NCI-H1417 treated with DMSO at 0.1 percent for 48 hours (cell line): ENCODE data around the gene DHRS2.
"Not testable (repeated sequence)": the region's sequence is repeated elsewhere in the genome, so short reads cannot be mapped to it uniquely, and the experiment has no call there.

Experiments
- DNase-seq: peaks from one replicate; lab custom pipeline; 2025; lab: John Stamatoyannopoulos, UW

Gene DHRS2, protein sequence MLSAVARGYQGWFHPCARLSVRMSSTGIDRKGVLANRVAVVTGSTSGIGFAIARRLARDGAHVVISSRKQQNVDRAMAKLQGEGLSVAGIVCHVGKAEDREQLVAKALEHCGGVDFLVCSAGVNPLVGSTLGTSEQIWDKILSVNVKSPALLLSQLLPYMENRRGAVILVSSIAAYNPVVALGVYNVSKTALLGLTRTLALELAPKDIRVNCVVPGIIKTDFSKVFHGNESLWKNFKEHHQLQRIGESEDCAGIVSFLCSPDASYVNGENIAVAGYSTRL

DNA sequence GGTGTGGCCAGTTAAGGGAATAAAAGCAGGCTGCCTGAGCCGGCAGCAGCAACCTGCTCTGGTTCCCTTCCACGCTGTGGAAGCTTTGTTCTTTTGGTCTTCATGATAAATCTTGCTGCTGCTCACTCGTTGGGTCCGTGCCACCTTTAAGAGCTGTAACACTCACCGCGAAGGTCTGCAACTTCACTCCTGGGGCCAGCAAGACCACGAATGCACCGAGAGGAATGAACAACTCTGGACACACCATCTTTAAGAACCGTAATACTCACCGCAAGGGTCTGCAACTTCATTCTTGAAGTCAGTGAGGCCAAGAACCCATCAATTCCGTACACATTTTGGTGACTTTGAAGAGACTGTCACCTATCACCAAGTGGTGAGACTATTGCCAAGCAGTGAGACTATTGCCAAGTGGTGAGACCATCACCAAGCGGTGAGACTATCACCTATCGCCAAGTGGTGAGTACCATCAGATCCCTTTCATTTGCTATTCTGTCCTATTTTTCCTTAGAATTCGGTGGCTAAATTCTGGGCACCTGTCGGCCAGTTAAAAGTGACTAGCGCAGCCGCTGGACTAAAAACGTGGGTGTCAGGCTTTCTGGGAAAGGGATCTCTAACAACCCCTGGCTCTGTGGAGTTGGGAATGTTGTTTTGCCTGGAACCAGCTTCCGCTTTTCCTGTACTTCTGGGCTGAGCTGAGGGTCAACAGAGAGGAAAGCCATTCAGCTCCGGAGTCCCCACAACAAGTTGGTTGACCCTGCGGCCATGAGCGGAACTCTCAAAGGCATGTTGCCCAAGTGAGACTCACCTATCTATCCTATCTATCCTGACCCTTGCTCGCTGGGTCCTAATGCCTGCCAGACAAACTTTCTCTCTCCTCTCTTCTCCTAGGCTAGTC lies at the start of gene DHRS2:
DHRS2 (plus strand) TSS at position 48 of the 895 bp plus-strand sequence. CDS start 2,501 bp downstream, outside the sequence.
- DNase-seq, result no peak

DNA sequence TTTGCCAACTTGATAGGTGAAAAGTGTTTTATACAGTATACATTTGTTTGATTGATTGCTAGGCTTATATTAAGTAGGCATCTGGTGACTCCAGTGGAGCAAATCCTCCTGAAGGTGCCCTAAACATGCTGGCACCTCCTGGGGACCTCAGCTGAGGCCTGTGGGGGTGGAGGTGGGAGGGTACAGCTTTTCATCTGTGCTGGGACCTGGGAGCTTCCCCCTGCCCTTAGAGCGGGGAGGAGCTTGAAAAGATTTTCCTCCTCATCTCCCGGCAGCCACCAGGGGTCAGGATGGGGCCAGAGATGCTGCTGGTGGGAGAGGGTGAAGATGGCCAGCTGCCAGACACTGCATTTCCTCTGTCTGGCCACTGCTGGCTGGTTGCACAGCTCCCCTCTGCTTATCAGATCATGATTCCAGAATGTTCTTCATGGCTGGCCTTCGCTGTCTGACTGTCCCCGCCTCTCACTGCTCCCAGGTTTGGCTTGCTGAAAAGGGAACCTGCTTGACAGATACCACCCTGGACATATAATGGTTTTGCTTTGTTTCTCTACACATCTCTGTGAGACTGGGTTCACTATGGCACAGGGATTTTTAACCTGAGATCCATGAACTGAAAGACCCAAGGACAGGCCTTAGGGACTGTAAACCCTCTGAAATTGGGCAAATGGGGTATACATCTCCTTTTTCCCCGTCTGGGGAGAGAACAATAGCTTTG lies 47.1 kb upstream of the DHRS2 start:
- DNase-seq, result peak; percentile 50

DNA sequence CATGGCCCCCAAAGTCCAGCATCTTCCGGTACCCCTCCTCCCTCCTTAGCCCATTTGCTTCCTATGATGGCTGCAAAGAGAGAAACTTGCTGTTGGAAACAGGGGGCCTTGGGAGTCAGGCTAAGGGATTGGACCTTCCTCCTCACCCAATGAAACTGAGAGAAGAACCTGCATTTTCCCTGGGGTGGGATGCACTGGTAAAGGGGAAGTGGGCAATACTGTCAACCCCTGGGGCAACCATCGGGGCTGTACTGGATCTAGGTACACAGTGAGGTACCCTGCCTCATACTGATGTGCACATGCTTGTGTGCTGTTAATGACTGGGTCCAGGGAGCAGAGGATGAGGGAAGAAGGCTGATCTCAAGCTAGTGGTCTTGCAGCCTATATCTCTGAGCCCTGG lies 46.6 kb upstream of the DHRS2 start:
- no peak for DNase-seq

DNA sequence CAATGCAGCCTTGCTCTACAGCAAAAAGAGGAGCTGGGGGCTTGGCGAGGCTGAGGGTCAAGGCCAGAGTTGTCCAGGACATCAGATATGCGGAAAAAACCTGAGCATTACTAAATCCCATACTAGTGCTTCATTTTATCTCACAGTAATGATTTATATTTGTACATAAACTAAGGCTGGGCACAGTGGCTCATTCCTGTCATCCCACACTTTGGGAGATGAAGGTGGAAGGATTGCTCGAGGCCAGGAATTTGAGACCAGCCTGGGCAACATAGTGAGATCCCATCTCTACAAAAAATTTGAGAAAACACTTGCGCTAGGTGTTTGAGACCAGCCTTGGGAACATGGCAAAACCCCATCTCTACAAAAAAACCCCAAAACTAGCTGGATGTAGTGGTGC lies 46.0 kb upstream of the DHRS2 start:
- no peak for DNase-seq

DNA sequence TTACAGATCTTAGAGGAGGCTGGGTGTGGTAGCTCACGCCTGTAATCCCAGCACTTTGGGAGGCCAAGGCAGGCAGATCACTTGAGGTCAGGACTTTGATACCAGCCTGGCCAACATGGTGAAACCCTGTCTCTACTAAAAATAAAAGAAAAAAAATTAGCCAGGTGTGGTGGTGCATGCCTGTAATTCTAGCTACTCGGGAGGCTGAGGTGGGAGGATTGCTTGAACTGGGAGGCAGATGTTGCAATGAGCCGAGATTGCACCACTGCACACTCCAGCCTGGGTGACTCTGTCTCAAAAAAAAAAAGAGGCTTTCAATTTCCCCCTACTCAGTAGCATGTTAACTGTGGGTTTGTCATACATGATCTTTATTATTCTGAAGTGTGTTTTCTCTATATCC lies 42.0 kb upstream of the DHRS2 start:
- DNase-seq, result not testable (repeated sequence)

DNA sequence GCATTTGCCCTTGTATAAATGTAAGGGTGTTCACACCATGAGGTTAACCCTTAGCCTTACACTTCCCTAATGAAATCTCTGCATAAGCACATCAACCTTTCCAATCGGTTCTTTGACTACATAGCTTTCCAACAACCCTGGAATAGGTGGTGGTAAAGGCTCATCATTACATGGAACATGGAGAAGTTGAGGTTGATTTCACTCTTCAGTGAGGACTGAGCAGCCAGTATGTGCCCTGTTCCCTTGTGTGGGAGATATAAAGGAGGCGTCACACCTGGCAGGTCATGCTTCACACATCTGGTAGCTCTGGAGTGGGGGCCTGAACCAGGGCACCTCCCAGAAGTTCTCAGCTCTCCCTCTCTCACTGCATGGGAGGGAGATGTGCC lies 35.8 kb upstream of the DHRS2 start:
- DNase-seq, result no peak

DNA sequence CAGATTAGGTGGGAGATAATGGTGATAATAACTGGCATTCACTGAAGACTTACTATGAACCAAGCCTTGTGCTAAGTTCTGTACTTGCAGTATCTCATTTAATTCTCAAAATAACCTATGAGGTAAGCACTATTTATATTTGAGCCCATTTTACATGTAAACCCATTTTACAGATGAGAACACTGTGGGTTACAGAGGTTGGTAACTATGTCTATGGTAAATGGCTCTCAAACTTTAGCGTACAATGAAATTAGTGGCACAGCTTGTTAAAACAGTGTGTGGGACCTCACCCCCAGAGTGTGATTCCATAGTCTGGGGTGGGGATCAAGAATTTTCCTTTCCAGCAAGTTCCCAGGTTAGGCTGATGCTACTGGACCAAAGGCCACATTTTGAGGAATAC lies 35.4 kb upstream of the DHRS2 start:
- no peak for DNase-seq

DNA sequence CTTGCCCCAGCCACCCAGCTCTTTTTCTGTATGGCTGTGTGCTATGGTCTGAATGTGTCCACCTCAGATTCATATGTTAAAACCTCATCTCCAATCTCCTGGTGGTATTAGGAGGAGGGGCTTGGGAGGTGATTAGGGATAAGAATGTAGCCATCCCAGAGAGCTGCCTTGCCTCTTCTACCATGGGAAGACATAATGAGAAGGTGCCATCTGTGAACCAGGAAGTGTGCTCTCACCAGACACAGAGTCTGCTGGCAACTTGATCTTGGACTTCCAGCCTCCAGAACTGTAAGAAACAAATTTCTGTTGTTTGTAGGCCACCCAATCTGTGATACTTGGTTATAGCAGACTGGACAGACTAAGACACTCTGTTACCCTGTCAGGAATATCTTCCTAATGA lies 34.7 kb upstream of the DHRS2 start:
- DNase-seq, result no peak

DNA sequence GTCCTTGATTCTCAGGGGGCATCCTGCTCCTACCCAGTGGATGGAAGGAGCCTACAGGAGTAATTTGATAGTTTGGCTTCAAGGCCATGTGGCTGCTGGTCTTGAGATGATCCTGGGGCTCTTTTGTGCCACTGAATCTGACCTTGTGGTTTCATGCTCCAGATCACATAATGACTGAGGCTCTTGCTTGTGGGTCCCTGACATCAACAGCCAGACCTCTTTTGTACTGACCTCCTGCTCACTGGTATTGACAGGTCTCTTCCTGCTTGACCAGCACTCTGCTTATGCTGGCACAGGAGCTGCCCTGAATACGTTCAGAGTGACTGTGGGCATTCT lies 34.4 kb upstream of the DHRS2 start:
- no peak for DNase-seq

DNA sequence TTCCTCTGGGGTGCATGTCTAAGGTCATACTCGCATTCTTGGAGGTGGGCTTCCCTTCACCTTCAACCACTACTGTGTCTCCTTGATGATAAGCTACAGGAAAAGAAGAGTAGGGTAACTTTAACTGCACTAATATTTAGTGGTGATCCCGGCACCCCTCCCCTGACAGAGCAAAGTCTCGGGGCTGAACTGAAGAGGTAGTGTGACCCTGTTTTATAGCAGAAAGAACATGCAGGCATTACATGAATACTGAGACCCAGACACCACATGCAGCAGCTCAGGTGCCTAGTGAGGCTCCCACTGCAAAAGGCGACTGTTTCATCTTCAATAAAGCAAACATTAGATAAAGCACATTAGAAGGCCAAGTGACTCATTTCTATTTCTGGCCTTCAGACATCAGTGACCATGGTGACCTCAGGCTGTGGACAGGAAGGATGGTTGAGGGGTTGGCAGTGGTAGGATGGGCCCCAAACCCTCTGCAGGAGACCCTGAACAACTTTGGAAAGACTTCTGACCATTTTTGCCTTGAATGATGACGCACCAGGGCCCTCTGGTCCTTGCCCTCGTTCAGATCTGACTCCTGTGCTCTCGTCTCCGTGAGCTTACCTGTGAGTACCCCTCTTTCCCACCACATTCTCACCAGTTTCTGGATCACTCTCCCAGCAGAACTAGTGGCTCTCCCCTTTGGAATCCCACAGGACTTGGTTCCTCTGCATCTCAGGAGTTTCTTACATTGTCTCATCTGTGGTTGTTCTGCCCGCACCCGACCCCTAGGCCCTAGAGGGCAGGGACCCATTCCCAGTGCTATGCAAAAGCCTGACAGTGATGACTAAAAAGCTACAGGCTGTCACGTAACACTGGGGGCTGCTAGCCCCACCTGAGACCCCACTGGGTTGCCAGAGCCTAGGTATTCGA lies 33.7 kb upstream of the DHRS2 start:
- no peak for DNase-seq

DNA sequence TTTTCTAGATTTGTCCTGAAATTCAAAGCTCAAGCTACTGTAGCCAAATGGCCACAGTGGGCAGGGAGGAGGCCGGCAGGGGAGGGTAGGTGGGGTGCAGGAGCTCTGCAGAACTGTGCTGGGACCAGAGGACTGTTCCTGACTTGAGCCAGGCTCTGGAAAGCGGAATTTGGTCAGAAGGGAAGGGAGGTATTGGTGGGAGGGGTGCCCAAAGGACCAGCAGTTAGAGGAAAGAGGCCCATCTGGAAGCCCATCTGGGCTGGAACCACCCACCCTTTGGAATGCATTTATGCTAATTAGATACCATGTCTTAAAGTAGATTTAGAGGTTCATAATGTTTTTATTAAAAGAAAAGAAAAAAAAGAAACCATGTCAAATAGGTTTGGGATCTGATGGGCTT lies 33.1 kb upstream of the DHRS2 start:
- no peak for DNase-seq

DNA sequence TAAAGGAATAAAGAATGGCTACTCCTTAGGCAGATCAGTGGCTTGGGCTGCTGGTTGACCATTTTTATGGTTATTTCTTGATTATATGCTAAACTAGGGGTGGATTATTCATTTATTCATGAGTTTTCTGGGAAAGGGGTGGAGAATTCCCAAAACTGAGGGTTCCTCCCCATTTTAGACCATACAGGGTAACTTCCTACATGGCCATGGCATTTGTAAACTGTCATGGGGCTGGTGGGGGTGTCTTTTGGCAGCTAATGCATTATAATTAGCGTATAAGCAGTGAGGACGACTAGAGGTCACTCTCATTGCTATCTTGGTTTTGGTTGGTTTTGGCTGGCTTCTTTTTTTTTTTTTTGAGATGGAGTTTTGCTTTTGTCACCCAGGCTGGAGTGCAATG lies 32.0 kb upstream of the DHRS2 start:
- DNase-seq, result no peak

DNA sequence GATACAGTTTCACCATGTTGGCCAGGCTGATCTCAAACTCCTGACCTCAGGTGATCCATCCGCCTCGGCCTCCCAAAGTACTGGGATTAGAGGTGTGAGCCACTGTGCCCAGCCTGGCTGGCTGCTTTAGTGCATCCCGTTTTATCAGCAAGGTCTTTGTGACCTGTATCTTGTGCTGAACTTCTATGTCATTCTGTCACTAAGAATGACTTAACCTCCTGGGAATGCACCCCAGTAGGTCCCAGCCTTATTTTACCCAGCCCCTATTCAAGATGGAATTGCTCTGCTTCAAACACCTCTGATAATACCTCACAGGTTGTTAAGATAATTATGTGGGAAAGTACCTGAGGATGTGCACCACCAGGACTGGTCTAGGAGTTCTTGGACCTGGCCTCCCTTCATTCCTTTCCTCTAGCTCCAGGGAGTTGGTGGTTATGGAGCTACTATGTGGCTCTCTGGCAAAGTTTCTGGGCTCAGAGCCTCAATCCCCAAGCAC lies 31.4 kb upstream of the DHRS2 start:
- DNase-seq, result no peak

DNA sequence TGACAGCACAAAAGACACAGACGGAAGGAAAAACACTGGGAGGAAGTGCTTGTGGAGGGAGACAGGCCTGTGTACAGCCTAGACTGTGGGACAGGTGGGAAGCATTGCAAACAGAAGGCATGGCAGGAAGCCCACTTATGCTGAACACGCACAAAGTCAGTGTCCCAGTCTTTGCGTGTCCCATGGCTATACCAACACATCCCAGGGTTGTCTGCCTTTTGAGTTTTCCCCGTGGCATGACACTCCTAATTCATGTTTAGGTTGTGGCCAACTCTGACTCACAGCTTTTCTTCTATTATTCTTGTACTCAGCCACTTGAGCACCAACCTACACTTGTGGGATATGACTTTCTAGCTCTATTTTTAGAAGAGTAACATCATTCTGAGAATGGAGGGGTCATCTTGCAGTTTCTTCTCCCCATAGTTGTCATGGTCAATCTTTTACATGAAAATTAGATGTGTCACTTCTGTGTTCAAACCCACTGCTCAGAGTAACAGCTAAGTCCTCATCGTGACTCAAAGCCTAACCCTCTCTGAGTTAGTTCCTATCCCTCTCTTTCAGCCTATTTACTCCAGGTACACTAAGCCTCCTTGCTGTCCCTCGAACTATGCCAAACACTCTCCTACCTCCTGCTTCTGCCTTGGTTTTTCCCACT lies 30.1 kb upstream of the DHRS2 start:
- no peak for DNase-seq

DNA sequence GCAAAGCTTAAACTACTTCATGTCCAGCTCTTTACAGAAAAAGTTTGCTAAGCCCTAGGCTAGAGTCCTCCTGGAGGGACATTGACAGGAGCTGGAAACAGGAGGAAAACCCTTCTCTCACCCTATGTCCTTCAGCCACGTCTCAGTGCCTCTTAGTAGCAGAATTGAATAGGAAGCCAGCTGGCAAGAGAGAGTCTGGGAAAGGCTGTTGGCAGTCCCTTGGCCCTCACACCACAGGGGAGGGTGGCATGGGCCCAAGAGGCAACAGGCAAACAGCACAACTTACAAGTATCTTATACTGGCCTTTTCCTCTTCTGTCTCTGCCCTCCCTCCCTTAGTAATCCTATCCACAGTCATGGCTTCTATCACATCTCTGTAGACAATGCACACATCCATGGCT lies 27.7 kb upstream of the DHRS2 start:
- DNase-seq, result no peak

DNA sequence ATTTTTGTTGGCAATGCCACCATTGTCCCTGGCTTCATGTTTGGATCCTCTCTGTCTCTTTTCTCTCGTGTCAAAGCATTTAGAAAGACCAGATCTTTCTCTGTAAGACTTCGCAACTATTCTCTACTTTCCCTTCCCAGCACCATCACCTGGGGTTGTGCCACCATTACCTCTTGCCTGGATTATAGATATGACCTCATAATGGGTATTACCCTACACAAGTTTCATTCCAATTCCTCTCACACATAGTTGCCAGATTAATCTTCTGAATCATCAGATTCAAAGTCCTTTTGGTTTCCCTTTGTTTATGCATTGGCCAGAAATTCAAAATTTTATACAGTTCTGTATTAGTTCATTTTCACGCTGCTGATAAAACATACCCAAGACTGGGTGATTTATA lies 27.2 kb upstream of the DHRS2 start:
- DNase-seq, result no peak

DNA sequence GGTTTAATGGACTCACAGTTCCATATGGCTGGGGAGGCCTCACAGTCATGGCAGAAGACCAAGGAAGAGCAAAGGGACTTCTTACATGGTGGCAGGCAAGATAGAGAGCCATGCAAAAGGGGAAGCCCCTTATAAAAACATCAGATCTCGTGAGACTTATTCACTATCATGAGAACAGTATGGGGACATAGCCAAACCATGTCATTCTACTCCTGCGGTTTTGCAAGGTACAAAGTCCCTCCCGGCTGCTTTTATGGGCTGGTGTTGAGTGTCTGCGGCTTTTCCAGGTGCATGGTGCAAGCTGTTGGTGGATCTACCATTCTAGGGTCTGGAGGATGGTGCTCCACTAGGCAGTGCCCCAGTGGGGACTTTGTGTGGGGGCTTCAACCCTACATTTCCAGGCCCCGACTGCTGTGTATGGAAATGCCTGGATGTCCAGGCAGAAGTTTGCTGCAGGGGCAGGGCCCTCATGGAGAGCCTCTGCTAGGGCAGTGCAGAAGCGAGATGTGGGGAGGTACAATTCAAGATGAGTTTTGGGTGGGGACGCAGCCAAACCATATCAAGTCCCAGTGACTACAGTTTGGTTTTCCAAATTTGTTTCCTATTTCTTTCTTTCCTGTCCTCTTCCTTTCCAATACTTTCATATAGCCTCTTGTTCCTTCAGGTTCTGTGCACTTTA lies 26.6 kb upstream of the DHRS2 start:
- DNase-seq, result not testable (repeated sequence)

DNA sequence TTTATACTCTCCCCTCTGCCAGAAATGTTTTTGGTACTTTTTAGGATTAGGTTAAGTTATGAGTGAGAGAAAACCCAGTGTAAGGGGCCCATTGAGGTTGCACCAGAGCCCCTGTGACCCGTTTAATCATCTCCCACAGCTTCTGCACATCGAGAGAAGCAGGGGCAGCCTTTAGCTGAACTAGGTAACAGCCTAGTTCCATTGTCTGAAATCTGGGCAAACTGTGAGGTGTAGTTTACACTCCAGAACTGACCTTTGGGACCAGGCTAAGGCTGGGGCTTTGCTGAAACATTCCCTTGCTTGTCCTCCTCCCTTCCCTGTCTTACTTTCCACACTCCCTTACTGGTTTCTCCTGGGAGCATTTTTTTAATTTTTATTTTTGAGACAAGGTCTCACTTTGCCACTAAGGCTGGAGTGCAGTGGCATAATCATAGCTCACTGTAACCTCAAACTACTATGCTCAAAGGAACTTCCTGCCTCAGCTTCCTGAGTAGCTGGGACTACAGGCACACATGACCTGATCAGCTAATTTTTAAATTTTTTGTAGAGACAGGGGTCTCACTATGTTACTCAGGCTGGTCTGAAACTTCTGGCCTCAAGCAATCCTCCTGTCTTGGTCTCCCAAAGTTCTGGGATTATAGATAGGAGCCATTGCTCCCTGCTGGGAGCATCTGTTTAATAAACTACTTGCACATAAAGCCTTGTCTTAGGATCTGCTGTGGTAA lies 25.9 kb upstream of the DHRS2 start:
- no peak for DNase-seq

DNA sequence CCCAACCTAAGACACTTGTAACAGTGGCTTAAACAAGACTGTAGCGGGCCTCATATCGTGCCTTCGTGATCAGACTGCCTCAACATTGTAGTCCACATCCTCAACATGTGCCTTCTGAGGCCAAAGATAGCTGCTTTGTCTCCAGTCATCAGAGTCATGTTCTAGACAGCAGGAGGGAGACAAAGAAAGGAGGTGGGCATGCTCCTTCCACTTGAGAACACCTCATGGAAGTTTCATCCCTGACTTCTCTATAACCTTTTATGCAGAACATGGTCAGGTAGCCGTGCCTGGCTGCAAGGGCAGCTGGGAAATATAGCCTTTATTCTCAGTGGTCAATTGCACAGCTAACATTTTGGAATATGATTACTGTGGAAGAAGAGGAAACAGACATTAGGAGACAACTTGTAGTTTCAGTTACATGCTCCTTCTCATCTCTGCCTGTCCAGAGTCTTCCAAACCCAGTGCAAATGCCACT lies 25.3 kb upstream of the DHRS2 start:
- DNase-seq, result no peak

DNA sequence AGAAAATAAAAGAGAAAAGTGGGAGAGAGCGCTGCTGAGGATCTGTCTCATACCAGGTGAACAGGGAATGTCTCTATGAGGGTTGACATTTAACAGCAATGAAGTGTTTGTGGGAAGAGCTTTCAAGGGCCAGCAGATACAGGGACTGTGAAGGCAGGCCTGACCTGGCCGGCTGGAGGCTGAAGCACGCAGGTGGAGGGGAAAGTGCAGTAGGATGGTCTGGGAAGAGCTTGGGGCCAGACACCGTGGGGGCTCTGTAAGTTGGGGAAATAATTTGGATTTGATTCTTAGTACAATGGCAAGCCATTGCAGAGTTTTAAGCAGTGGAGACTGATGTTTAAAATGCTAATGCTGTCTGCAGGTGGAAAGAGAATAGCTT lies 23.8 kb upstream of the DHRS2 start:
- no peak for DNase-seq
